Effector memory CD8-positive, alpha-beta T cell (primary cell): ENCODE data around the gene KCTD10.
"Not testable (repeated sequence)": the region's sequence is repeated elsewhere in the genome, so short reads cannot be mapped to it uniquely, and the experiment has no call there.

Experiments
- ATAC-seq: fragments of 150-1000 bp; cut with Tn5 transposase; replicated peaks from 2 replicates; pipeline ENCODE4 v1.10.0; 2021; ENCODE audit warnings: mild to moderate bottlenecking, moderate library complexity
- DNase-seq, 3 experiments: peaks; one replicate each; pipeline ENCODE4 v3.0.0; 2021
- H3K27ac Mint-ChIP-seq, 2 donors: one replicate each; pipeline ENCODE4 v1.8.0; 2022; ENCODE audit warnings: mild to moderate bottlenecking in 2 of 2, mixed read lengths in 2 of 2, moderate library complexity in 2 of 2
- H3K27me3 Mint-ChIP-seq, 2 donors: one replicate each; pipeline ENCODE4 v1.8.0; 2022; ENCODE audit warnings: mixed read lengths in 2 of 2
- H3K36me3 Mint-ChIP-seq: one replicate; pipeline ENCODE4 v1.8.0; 2022; ENCODE audit warnings: mild to moderate bottlenecking, moderate library complexity, mixed read lengths; ENCODE audit not compliant: insufficient read depth
- H3K4me1 Mint-ChIP-seq, 2 donors: one replicate each; pipeline ENCODE4 v1.8.0; 2022; ENCODE audit warnings: low read depth in 2 of 2, mixed read lengths in 2 of 2
- H3K4me3 Mint-ChIP-seq, 2 donors: one replicate each; pipeline ENCODE4 v1.8.0; 2022; ENCODE audit warnings: mild to moderate bottlenecking in 2 of 2, mixed read lengths in 2 of 2, moderate library complexity in 2 of 2
- H3K9me3 Mint-ChIP-seq, 2 donors: one replicate each; pipeline ENCODE4 v1.8.0; 2022; ENCODE audit warnings: mixed read lengths in 2 of 2

KCTD10 gene

DNA sequence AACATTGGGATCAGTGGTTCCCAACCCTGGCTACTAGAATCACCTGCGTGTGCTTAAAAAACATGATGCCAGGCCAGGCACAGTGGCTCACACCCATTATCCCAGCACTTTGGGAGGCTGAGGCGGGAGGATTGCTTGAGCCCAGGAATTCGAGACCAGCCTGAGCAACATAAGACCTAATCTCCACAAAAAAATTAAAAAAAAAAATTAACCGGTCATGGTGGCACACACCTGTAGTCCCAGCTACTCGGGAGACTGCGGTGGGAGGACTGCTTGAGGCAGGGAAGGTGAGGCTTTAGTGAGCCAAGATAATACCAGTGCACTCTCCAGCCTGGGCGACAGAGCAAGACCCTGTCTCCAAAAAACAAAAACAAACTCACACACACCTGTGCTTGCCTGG is 2.0 kb downstream of the KCTD10 start:
- Mint-ChIP-seq H3K9me3 (no peaks in the 10 kb centered on the region), H3K4me3 (no peak overlapping the region), H3K27ac (no peak overlapping the region), H3K36me3 (peaks cover 15% of the 10 kb centered on the region), H3K27me3 (no peaks in the 10 kb centered on the region), H3K4me1 (peaks cover 29 to 44% of the 10 kb centered on the region in 2 donors)
- ATAC-seq (no peak), DNase-seq (no peak)

DNA sequence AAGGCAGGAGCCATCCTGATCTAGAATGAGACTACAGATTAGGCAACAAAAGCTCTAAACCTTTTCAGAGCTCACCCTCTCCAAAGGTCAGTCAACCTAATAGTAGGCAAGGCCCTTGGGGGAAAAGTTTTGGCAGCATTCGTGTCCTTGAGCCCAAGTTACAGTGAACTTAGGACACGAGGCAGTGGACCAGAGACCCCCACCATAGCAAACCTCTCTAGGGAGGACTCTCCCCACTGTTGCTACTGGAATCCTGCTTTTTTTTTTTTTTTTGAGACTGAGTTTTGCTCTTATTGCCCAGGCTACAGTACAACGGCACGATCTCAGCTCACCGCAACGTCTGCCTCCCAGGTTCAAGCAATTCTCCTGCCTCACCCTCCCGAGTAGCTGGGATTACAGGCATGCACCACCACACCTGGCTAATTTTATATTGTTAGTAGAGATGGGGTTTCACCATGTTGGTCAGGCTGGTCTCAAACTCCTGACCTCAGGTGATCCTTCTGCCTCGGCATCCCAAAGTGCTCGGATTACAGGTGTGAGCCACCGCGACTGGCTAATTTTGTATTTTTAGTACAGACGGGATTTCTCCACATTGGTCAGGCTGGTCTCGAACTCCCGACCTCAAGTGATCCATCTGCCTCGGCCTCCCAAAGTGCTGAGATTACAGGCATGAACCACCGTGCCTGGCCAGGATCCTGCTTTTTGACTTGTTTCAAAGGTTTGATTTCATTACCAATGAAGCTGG is 3.4 kb downstream of the KCTD10 start:
- H3K4me3 Mint-ChIP-seq, DNase-seq, H3K9me3 Mint-ChIP-seq: not testable (repeated sequence)

DNA sequence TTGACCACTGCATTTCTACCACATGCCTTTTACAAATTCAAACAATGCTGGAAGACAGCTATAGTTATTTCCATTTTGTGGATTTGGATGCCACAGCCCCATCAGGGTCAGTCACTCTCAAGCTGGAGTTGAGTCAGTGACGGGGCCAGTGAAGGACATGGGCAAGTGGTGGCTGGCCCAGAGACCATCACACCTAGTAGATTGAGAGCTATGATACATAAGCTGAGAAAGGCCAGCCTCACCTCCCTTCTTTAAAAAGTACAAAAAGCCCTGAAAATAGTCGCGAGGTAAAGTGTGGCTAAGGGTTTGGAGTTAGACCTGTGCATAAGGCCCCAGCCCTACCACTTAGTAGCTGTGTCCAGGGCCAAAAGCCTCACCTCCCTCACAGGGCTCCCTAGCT is 4.1 kb downstream of the KCTD10 start:
- DNase-seq: no peak
- H3K4me1 Mint-ChIP-seq: peaks cover 29 to 35% of the 10 kb centered on the region in 2 donors
- no peaks in the 10 kb centered on the region for H3K9me3 Mint-ChIP-seq
- H3K27ac Mint-ChIP-seq: no peak overlapping the region
- ATAC-seq: no peak
- H3K4me3 Mint-ChIP-seq: no peak overlapping the region
- H3K27me3 Mint-ChIP-seq: no peaks in the 10 kb centered on the region
- peaks cover 21% of the 10 kb centered on the region for H3K36me3 Mint-ChIP-seq

More for the DNA sequence above, 3.4 kb downstream of the KCTD10 start:
- peaks cover 18% of the 10 kb centered on the region for H3K36me3 Mint-ChIP-seq
- H3K4me1 Mint-ChIP-seq: peaks cover 29 to 35% of the 10 kb centered on the region in 2 donors
- not testable (repeated sequence) for ATAC-seq, H3K27ac Mint-ChIP-seq, H3K27me3 Mint-ChIP-seq

DNA sequence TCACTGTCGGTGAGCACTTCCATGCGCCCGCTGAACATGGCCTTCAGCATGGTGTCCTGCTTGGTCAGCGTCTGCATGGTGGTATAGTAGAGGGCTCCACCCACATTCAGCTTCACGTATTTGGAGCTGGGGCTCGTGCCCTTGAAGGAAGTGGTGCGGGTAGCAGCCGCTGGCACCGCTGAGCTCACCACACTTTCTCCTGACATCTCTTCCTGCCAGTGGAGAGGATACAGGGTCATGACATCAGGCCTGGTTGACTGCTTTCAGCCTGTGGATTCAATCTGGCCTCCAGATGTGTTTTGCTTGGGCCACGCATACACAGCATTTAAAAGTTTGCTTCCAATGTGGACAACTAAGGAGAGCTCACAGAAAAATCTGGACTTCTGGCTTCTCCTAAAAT is 7.6 kb downstream of the KCTD10 start:
- ATAC-seq (no peak), DNase-seq (no peak)
- H3K27me3 Mint-ChIP-seq: no peaks in the 10 kb centered on the region
- H3K9me3 Mint-ChIP-seq: no peaks in the 10 kb centered on the region
- no peak overlapping the region for H3K4me3 Mint-ChIP-seq
- H3K36me3 Mint-ChIP-seq: peaks cover 17% of the 10 kb centered on the region
- peaks cover 24 to 29% of the 10 kb centered on the region in 2 donors for H3K4me1 Mint-ChIP-seq
- H3K27ac Mint-ChIP-seq: peak overlapping the region in 1 of 2 donors; percentile 47

DNA sequence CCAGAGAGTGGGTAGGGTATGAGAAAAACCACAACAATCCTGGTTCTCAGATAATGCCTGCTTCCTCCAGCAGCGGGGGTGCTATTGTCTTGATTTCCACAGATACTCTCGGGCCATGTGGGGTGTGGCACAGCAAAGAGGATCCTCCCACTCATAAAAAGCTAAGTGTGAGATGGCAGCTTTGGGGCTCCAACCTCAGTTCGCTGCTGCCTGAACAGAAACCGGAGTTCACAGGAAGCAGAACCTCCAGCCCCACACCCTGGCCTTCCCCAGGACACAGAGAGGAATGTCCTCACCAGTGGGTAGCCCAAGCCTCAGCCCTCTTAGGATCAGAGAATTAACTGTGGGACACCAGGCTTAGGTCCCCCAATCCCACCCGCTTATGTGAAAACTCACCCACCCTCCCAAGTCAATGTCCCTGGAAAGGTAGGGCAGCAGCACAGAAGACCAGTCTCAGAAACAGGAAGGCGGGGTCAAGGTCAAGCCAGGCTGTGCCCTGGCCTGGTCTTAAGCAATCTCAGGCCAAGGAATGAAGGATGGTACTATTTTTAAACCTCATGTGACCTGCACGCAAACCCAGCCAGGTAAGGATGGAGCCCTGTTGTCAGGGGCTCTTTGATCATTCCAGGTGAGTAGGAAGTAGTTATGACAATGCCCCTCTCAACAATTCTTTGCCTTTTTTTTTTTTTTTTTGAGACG is 9.0 kb downstream of the KCTD10 start:
- no peaks in the 10 kb centered on the region for H3K9me3 Mint-ChIP-seq
- peaks cover 26% of the 10 kb centered on the region for H3K36me3 Mint-ChIP-seq
- H3K4me3 Mint-ChIP-seq: no peak overlapping the region
- peaks cover 33 to 41% of the 10 kb centered on the region in 2 donors for H3K4me1 Mint-ChIP-seq
- ATAC-seq (no peak), DNase-seq (no peak)
- H3K27me3 Mint-ChIP-seq: no peaks in the 10 kb centered on the region
- no peak overlapping the region for H3K27ac Mint-ChIP-seq

DNA sequence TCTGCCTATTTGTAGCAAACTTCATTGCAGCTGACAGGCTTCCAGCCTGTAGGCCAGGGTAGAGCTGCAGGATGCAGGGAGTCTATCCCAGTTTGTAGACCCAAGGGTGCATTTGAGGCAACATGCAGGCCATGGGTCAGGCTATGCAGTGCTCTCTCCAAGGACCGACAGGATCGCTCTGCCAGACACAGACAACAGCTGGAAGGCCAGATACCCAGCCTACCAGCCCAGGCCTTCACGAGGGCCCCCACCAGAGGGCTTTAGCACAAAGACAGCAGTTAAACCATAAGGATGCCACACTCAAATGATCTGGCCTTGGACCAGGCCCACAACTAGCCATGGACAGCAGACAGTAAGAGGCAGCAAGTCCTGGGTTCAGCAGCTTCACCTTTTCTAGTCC is 10.3 kb downstream of the KCTD10 start:
- Mint-ChIP-seq H3K4me1 (peaks cover 38 to 52% of the 10 kb centered on the region in 2 donors), H3K27me3 (no peaks in the 10 kb centered on the region), H3K9me3 (no peaks in the 10 kb centered on the region), H3K36me3 (peaks cover 26% of the 10 kb centered on the region), H3K4me3 (no peak overlapping the region), H3K27ac (no peak overlapping the region)
- ATAC-seq: no peak
- no peak for DNase-seq

DNA sequence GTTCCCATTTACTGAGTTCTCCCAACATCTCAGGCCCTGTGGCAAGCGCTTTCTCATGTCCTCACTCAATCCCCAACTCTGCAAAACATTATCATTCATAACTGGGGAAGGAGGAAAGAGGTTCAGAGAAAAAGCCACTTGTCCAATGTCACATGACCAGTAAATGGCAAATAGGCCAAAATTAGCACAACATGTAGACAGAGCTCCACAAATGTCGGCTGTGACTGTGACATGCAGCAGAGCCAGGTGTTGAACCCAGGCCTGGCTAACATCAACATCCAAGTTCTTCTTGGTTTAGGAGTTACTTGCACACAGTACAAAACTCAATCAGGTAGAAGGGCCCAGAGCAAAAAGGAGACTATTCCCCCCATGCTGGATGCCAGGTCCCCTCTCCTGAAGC is 10.8 kb downstream of the KCTD10 start:
- Mint-ChIP-seq H3K4me3 (no peak overlapping the region), H3K4me1 (peaks cover 43 to 56% of the 10 kb centered on the region in 2 donors)

DNA sequence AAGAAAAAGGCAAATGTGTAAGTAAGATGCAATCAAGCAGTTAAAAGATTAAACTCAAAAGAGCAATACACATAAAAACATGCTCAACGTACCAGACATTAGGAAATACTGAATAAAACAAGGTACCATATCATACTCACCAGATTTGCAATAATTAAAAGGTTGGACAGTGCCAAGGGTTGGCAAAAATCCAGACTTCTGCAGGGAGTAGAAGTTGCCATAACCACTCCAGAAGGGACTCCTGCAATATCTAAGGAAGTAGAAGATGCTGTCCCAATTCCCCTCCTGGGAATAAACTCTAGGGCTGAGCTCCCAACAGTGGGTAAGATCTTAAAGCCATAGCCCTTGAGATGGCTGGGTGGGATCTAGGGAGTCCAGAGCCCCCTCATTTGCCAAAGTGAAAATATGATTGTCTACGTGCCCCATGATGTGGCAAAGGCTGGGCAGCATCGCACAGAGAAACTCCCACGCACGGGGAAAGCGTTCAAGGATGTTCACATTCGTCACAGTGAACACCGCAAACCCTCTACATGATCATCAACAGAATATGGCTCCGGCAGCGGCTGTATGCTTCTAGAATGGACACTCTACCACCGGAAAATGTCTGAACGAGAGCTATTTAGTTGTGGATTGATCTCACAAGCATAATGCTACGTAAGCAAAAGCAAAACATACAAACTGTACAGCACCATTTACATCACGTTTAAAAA is 12.3 kb downstream of the KCTD10 start:
- Mint-ChIP-seq H3K36me3 (peaks cover 30% of the 10 kb centered on the region), H3K4me1 (peaks cover 34 to 48% of the 10 kb centered on the region in 2 donors), H3K27me3 (no peaks in the 10 kb centered on the region), H3K9me3 (no peaks in the 10 kb centered on the region), H3K4me3 (no peak overlapping the region), H3K27ac (peak overlapping the region in 1 of 2 donors; percentile 77)
- no peak for DNase-seq
- ATAC-seq: no peak

More for the DNA sequence above, 10.8 kb downstream of the KCTD10 start:
- H3K36me3 Mint-ChIP-seq: peaks cover 28% of the 10 kb centered on the region
- H3K27me3 Mint-ChIP-seq: no peaks in the 10 kb centered on the region
- H3K27ac Mint-ChIP-seq: no peak overlapping the region
- ATAC-seq: no peak
- DNase-seq: no peak
- H3K9me3 Mint-ChIP-seq: no peaks in the 10 kb centered on the region

DNA sequence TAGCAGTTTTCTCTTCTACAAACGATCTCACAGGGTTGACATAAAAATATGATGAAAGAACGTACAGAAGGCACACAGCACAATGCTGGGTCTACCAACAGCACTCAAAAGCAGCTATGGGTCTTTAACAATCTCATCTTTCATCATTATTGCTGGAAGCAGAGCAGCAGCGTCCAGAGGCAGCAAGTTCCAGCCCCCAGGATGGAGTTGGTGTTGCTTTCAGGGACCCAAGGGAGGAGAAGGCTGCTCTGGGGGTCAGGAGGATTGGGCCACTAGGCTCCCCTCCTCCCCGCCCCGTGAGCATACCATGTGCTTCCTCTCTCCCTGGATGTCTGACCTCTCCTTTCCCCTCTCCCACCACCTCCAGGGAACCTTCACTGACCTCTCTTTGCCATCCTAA is 13.3 kb downstream of the KCTD10 start:
- DNase-seq (no peak), ATAC-seq (no peak)
- Mint-ChIP-seq H3K36me3 (peaks cover 28% of the 10 kb centered on the region), H3K27ac (peak overlapping the region; percentile 41 to 42), H3K27me3 (no peaks in the 10 kb centered on the region), H3K4me3 (no peak overlapping the region), H3K9me3 (no peaks in the 10 kb centered on the region), H3K4me1 (peaks cover 30 to 48% of the 10 kb centered on the region in 2 donors)

DNA sequence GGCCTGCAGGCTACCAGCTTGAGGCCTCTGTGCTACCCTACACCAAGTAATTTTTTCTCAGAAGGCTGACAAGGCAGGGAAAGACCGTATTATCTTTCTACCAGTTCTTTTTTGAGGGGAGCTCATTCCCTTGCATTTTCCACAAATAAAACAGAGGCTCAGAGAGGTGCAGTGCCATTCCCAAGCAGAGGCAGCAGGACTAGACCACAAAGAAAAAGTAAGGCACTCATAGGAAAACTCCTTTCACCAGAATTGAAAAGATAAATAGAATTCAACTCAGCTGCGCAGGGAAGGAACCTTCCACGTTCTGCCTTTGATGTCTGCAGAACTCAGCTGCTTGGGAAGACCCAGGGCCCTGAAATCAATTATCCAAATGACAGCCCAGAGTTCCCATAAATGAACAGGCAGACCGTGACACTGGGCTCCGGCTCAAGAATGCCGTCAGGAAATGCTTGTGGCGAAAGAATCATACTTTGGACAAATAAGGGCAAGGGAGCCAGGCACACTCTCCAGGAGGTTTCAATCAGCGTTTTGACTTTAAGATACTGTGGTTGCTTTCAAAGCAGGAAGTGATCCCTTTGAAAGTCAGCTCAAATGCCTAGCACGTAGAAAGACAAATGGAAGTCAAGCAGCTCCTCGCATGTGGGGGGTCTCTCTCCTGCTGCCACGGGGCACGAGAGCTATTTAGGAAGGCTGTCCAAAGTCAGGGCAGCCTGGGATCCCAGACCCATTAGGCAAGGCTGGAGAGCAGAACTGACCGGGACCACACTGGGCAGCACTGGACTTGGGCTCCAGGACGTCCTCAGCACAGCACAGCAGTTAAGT is 14.0 kb downstream of the KCTD10 start:
- peak overlapping the region in 1 of 2 donors; percentile 42 for H3K27ac Mint-ChIP-seq
- no peak overlapping the region for H3K4me3 Mint-ChIP-seq
- no peak for DNase-seq
- H3K27me3 Mint-ChIP-seq: no peaks in the 10 kb centered on the region
- peaks cover 22% of the 10 kb centered on the region for H3K36me3 Mint-ChIP-seq
- no peak for ATAC-seq
- H3K4me1 Mint-ChIP-seq: peaks cover 30 to 51% of the 10 kb centered on the region in 2 donors
- no peaks in the 10 kb centered on the region for H3K9me3 Mint-ChIP-seq

DNA sequence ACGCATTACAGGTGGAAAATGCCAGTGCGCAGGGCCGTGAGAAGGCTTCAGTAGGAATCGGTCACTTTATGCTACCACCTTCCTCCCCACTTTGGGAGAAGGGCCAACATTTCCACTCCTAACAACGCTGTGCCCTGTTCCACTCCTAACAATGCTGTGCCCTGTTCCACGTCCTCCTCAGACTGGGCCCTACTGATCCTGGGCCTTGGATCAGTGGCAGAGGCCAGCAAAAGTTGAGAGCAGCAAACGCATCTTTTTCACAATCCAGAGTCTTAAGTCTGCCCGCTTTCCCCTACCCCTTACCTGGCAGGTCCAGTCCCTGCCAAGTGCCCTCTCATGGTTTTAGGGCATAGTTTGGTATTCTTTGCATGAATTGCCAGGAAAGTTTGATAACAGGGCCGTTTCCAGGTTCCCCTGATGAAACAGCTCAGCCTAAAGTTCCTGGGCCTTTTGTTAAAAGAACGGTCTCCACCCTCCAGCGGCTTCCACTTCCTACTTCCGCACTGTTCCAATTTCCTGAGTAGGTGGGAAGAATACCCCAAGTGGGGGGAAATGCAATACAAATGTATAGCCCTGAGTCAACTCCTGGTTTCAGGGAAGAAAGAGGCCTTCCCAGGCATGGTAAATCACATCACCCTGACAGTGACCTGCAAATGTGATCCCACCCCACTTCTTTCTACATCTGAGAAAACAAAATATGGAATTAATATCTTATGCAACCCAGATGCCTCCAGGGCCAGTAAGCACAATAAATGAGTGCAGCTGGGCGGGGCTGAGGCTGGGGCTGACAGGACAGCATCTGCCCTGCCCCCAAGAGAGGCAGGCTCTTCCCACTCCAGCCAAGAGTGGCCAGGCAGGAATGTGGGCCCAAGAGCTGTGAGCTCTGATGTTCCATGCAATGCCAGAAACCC is 15.0 kb downstream of the KCTD10 start:
- no peak for ATAC-seq
- Mint-ChIP-seq H3K27ac (peak overlapping the region in 1 of 2 donors; percentile 45), H3K27me3 (no peaks in the 10 kb centered on the region), H3K4me1 (peaks cover 30 to 52% of the 10 kb centered on the region in 2 donors), H3K36me3 (peaks cover 28% of the 10 kb centered on the region), H3K9me3 (no peaks in the 10 kb centered on the region), H3K4me3 (no peak overlapping the region)
- DNase-seq: no peak
